ENCODE results near the gene GLRX3.
"Not testable (repeated sequence)": the region's sequence is repeated elsewhere in the genome, so short reads cannot be mapped to it uniquely, and the experiment has no call there.

The GLRX3 gene

DNA sequence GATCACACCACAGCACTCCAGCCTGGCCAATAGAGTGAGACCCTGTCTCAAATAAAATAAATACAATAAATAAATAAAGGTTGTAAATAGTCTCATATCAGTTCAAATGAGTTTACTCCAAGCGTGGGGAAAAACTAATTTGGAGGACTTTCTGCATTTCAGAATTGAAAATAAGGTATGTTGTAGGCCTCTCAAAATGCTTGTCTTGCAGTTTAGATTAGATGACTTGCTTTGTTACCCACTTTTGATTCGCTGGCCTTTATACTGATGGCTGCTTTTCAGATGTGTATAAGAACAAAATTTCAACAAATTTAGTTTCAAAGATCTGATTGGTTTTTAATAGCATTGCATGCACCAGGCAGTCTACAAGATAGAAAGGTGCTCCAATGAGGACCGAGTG, 23.4 kb upstream of the GLRX3 start:
- Histone ChIP-seq H3K27ac (ENCODE audit: low read depth, low read length, poor library complexity, severe bottlenecking) (no peak overlapping the region), H3K9ac (ENCODE audit: low read length) (no peak overlapping the region), H4K20me1 (ENCODE audit: insufficient read depth, low read length) (no peaks in the 10 kb centered on the region), H3K36me3 (ENCODE audit: insufficient read depth, low read length) (no peaks in the 10 kb centered on the region; the same call in 1 of the 2 replicates), H3F3A (ENCODE audit: insufficient read depth, low read length) (no peaks in the 10 kb centered on the region), H3K4me3 (ENCODE audit: low read depth, low read length, poor library complexity, severe bottlenecking) (no peak overlapping the region), H3K79me2 (ENCODE audit: insufficient read depth, low read length) (no peaks in the 10 kb centered on the region; the same call in 1 of the 2 replicates), H3K9me2 (ENCODE audit: low read depth, low read length) (no peaks in the 10 kb centered on the region), H3K9me3 (ENCODE audit: low read length) (no peaks in the 10 kb centered on the region), H2AFZ (ENCODE audit: low read length) (no peak overlapping the region), H3K4me1 (ENCODE audit: insufficient read depth, low read length, severe bottlenecking) (peaks cover 24% of the 10 kb centered on the region), H3K27me3 (ENCODE audit: insufficient read depth, low read length) (no peaks in the 10 kb centered on the region), H3K4me2 (ENCODE audit: low read length) (no peak overlapping the region)
- no peak for TF ChIP-seq EZH2 (IDR thresholded peaks at IDR 0.05; ENCODE audit: borderline replicate concordance, low read length)
- TF ChIP-seq, protein P1, sequence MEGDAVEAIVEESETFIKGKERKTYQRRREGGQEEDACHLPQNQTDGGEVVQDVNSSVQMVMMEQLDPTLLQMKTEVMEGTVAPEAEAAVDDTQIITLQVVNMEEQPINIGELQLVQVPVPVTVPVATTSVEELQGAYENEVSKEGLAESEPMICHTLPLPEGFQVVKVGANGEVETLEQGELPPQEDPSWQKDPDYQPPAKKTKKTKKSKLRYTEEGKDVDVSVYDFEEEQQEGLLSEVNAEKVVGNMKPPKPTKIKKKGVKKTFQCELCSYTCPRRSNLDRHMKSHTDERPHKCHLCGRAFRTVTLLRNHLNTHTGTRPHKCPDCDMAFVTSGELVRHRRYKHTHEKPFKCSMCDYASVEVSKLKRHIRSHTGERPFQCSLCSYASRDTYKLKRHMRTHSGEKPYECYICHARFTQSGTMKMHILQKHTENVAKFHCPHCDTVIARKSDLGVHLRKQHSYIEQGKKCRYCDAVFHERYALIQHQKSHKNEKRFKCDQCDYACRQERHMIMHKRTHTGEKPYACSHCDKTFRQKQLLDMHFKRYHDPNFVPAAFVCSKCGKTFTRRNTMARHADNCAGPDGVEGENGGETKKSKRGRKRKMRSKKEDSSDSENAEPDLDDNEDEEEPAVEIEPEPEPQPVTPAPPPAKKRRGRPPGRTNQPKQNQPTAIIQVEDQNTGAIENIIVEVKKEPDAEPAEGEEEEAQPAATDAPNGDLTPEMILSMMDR (IDR thresholded peaks at IDR 0.05; ENCODE audit: low read length) = no peak

DNA sequence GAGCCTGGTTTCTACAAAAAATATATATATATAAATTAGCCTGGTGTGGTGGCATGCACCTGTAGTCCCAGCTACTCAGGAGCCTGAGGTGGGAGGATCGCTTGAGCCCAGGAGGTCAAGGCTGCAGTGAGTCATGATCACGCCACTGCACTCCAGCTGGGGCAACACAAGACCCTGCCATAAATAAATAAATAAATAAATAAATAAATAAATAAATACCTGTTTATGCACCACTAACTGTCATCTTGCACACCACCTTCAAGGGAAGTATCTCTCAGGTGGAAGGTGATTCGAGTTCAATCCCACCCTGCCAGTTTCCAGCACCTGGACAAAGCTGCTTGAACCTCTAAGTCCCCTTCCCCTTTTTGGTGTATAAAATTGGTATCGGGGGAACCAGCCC, 19.2 kb upstream of the GLRX3 start:
- not testable (repeated sequence) for H3K4me1 ChIP-seq (ENCODE audit: insufficient read depth, low read length, severe bottlenecking); H2AFZ ChIP-seq (ENCODE audit: low read length); H3K9me2 ChIP-seq (ENCODE audit: low read depth, low read length); H3K27me3 ChIP-seq (ENCODE audit: insufficient read depth, low read length); H3K36me3 ChIP-seq (ENCODE audit: insufficient read depth, low read length); H3K4me3 ChIP-seq (ENCODE audit: low read depth, low read length, poor library complexity, severe bottlenecking); H3K27ac ChIP-seq (ENCODE audit: low read depth, low read length, poor library complexity, severe bottlenecking); H3K79me2 ChIP-seq (ENCODE audit: insufficient read depth, low read length); H3K9ac ChIP-seq (ENCODE audit: low read length); H3F3A ChIP-seq (ENCODE audit: insufficient read depth, low read length); H4K20me1 ChIP-seq (ENCODE audit: insufficient read depth, low read length); H3K4me2 ChIP-seq (ENCODE audit: low read length); H3K9me3 ChIP-seq (ENCODE audit: low read length)

DNA sequence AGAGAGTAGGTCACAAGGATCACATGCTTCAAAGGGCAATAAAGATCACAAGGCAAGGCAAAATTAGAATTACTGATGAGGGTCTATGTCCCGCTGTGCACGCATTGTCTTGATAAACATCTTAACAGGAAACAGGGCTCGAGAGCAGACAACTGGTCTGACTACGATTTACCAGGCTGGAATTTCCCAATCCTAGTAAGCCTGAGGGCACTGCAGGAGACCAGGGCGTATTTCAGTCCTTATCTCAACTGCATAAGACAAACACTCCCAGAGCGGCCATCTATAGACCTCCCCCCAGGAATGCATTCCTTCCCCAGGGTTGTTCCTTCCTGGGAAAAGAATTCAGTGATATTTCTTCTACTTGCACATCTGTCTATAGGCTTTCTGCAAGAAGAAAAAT, 18.7 kb upstream of the GLRX3 start:
- H3K4me1 ChIP-seq (ENCODE audit: insufficient read depth, low read length, severe bottlenecking); H2AFZ ChIP-seq (ENCODE audit: low read length); H3K27me3 ChIP-seq (ENCODE audit: insufficient read depth, low read length); H4K20me1 ChIP-seq (ENCODE audit: insufficient read depth, low read length); H3K9me3 ChIP-seq (ENCODE audit: low read length); H3F3A ChIP-seq (ENCODE audit: insufficient read depth, low read length); H3K9ac ChIP-seq (ENCODE audit: low read length); H3K27ac ChIP-seq (ENCODE audit: low read depth, low read length, poor library complexity, severe bottlenecking); H3K4me2 ChIP-seq (ENCODE audit: low read length); H3K79me2 ChIP-seq (ENCODE audit: insufficient read depth, low read length); H3K4me3 ChIP-seq (ENCODE audit: low read depth, low read length, poor library complexity, severe bottlenecking); H3K36me3 ChIP-seq (ENCODE audit: insufficient read depth, low read length); H3K9me2 ChIP-seq (ENCODE audit: low read depth, low read length): not testable (repeated sequence)

DNA sequence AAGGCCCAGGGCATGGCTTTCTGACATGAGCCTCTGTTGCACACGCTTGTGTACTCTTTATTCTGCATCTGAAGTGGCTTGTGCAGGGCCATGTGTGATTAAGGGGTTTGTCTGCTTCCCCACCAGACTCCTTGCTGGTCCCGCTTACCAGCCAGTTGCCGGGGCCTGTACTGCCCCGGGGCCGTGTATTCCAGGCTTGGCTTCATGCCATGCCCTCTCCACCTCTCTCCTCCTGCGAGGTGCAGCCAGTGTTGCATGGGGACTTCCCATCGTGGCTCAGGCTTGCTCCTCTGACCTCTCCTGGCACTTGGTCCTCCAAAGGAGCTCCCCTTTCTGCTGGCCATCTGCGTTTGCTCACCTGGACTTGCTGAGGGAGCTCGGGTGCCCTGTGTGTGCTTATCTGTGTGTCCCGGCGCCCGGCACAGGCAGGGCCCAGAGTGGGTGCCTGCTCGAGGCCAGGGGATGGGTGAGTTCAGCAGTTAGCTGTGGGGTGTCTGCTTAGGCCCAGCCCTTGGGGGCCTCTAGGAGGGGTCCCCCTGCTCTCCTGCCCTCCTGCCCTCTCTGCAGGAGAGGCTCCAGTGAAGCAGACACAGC, 14.6 kb upstream of the GLRX3 start:
- Histone ChIP-seq H3F3A (ENCODE audit: insufficient read depth, low read length) (no peaks in the 10 kb centered on the region), H3K79me2 (ENCODE audit: insufficient read depth, low read length) (no peaks in the 10 kb centered on the region), H4K20me1 (ENCODE audit: insufficient read depth, low read length) (no peaks in the 10 kb centered on the region), H3K36me3 (ENCODE audit: insufficient read depth, low read length) (no peaks in the 10 kb centered on the region; the same call in 1 of the 2 replicates), H3K4me1 (ENCODE audit: insufficient read depth, low read length, severe bottlenecking) (no peaks in the 10 kb centered on the region), H3K27ac (ENCODE audit: low read depth, low read length, poor library complexity, severe bottlenecking) (no peak overlapping the region), H2AFZ (ENCODE audit: low read length) (no peak overlapping the region), H3K9ac (ENCODE audit: low read length) (no peak overlapping the region), H3K4me3 (ENCODE audit: low read depth, low read length, poor library complexity, severe bottlenecking) (no peak overlapping the region), H3K9me3 (ENCODE audit: low read length) (no peaks in the 10 kb centered on the region), H3K27me3 (ENCODE audit: insufficient read depth, low read length) (0 out of 2 replicates have a peak, but pooled peaks cover 5% of the 10 kb centered on the region), H3K4me2 (ENCODE audit: low read length) (no peak overlapping the region), H3K9me2 (ENCODE audit: low read depth, low read length) (no peaks in the 10 kb centered on the region)
- TF ChIP-seq, protein P1 (IDR thresholded peaks at IDR 0.05; ENCODE audit: low read length) = no peak
- no peak for TF ChIP-seq EZH2 (IDR thresholded peaks at IDR 0.05; ENCODE audit: borderline replicate concordance, low read length)

Measured in OCI-LY1 (cell line).